ENCODE measurements around the gene RSAD2.

DNA sequence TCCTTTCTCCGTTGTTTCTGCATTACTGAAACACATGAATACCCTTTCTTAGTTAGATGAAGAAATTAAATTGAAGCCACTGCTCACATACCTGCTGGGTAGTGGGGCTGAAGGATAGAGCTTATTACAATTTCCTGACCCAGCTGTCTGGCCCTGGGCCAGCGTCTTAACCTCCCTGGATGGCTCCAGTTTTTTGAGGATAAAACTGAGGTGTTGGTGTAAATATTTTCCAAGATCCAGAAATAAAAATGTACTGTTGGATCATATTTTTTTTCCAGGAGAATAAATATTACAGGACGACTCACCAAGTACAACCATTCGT lies 43.1 kb downstream of the RSAD2 start:
- TF ChIP-seq POLR2A (IDR thresholded peaks at IDR 0.05; ENCODE audit: low read depth, low read length): no peak
- TF ChIP-seq, protein P1, sequence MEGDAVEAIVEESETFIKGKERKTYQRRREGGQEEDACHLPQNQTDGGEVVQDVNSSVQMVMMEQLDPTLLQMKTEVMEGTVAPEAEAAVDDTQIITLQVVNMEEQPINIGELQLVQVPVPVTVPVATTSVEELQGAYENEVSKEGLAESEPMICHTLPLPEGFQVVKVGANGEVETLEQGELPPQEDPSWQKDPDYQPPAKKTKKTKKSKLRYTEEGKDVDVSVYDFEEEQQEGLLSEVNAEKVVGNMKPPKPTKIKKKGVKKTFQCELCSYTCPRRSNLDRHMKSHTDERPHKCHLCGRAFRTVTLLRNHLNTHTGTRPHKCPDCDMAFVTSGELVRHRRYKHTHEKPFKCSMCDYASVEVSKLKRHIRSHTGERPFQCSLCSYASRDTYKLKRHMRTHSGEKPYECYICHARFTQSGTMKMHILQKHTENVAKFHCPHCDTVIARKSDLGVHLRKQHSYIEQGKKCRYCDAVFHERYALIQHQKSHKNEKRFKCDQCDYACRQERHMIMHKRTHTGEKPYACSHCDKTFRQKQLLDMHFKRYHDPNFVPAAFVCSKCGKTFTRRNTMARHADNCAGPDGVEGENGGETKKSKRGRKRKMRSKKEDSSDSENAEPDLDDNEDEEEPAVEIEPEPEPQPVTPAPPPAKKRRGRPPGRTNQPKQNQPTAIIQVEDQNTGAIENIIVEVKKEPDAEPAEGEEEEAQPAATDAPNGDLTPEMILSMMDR (conservative IDR thresholded peaks at IDR 0.05; ENCODE audit: low read depth, low read length): no peak

Measured in IMR-90 (cell line).